ENCODE measurements around the gene CD3D. TPM values are rescaled to one million over a fixed set of nuclear protein-coding genes. Genes with fewer than 3 reads are reported as not detected.
A peak's percentile ranks its signal among the peaks of the same experiment; 100 is the strongest.

Gene CD3D
- total RNA-seq, 1 experiment from 2014 or later = 0.33 TPM

DNA sequence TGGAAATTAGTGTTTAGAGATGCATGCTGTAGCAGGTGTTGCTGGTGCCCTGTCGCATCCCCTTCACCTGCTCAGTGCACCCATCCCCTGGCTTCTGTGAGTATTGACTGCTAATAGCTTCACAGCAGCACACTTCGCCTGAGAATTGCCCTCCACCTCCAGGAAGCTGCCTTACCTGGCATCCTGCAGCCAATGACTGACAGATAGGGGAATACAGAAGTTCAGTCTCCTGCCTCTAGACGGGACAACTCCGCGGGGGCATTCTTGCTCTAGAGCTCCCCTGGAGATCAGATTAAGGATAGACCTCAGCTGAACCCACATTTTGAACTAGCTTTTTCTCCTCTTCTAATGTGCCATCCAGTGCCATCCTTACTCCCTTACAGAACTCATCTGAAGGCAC lies 47.3 kb downstream of the CD3D start:
- DNase-seq (ENCODE audit: low spot score) = no peak

More for the DNA sequence above, 47.3 kb downstream of the CD3D start:
- Mint-ChIP-seq H3K27me3 (ENCODE audit: low read depth) (peaks cover 22% of the 10 kb centered on the region), H3K9me3 (no peaks in the 10 kb centered on the region), H3K36me3 (no peaks in the 10 kb centered on the region), H3K4me1 (peaks cover 7% of the 10 kb centered on the region; the same call in 1 of the 2 replicates), H3K4me3 (no peak overlapping the region), H3K27ac (no peak overlapping the region)
- TF ChIP-seq, protein P1, sequence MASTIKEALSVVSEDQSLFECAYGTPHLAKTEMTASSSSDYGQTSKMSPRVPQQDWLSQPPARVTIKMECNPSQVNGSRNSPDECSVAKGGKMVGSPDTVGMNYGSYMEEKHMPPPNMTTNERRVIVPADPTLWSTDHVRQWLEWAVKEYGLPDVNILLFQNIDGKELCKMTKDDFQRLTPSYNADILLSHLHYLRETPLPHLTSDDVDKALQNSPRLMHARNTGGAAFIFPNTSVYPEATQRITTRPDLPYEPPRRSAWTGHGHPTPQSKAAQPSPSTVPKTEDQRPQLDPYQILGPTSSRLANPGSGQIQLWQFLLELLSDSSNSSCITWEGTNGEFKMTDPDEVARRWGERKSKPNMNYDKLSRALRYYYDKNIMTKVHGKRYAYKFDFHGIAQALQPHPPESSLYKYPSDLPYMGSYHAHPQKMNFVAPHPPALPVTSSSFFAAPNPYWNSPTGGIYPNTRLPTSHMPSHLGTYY (CRISPR knock-in tag; IDR thresholded peaks at IDR 0.05) = no peak
- TF ChIP-seq ELF4 (CRISPR knock-in tag; IDR thresholded peaks at IDR 0.05; ENCODE audit: low read depth) (no peak), ZNF671 (CRISPR knock-in tag; IDR thresholded peaks at IDR 0.05) (no peak), HMGA2 (CRISPR knock-in tag; IDR thresholded peaks at IDR 0.05) (no peak), OVOL2 (CRISPR knock-in tag; IDR thresholded peaks at IDR 0.05; ENCODE audit: borderline replicate concordance) (no peak), ZBTB21 (CRISPR knock-in tag; IDR thresholded peaks at IDR 0.05; ENCODE audit: borderline replicate concordance) (no peak), ESRRA (CRISPR knock-in tag; IDR thresholded peaks at IDR 0.05; ENCODE audit: borderline replicate concordance) (no peak), NR2C2 (CRISPR knock-in tag; IDR thresholded peaks at IDR 0.05) (no peak), SMAD4 (CRISPR knock-in tag; IDR thresholded peaks at IDR 0.05) (no peak), CBFB (CRISPR knock-in tag; IDR thresholded peaks at IDR 0.05; ENCODE audit: low read depth) (no peak), RELA (CRISPR knock-in tag; IDR thresholded peaks at IDR 0.05; ENCODE audit: borderline replicate concordance) (no peak), ATF1 (CRISPR knock-in tag; IDR thresholded peaks at IDR 0.05) (no peak), SOX15 (CRISPR knock-in tag; IDR thresholded peaks at IDR 0.05) (no peak)
- TF ChIP-seq, protein P2, sequence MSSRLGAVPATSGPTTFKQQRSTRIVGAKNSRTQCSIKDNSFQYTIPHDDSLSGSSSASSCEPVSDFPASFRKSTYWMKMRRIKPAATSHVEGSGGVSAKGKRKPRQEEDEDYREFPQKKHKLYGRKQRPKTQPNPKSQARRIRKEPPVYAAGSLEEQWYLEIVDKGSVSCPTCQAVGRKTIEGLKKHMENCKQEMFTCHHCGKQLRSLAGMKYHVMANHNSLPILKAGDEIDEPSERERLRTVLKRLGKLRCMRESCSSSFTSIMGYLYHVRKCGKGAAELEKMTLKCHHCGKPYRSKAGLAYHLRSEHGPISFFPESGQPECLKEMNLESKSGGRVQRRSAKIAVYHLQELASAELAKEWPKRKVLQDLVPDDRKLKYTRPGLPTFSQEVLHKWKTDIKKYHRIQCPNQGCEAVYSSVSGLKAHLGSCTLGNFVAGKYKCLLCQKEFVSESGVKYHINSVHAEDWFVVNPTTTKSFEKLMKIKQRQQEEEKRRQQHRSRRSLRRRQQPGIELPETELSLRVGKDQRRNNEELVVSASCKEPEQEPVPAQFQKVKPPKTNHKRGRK (CRISPR knock-in tag; IDR thresholded peaks at IDR 0.05; ENCODE audit: borderline replicate concordance) = no peak
- TF ChIP-seq, protein P3, sequence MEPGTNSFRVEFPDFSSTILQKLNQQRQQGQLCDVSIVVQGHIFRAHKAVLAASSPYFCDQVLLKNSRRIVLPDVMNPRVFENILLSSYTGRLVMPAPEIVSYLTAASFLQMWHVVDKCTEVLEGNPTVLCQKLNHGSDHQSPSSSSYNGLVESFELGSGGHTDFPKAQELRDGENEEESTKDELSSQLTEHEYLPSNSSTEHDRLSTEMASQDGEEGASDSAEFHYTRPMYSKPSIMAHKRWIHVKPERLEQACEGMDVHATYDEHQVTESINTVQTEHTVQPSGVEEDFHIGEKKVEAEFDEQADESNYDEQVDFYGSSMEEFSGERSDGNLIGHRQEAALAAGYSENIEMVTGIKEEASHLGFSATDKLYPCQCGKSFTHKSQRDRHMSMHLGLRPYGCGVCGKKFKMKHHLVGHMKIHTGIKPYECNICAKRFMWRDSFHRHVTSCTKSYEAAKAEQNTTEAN (CRISPR knock-in tag; IDR thresholded peaks at IDR 0.05) = no peak
- TF ChIP-seq, protein P4, sequence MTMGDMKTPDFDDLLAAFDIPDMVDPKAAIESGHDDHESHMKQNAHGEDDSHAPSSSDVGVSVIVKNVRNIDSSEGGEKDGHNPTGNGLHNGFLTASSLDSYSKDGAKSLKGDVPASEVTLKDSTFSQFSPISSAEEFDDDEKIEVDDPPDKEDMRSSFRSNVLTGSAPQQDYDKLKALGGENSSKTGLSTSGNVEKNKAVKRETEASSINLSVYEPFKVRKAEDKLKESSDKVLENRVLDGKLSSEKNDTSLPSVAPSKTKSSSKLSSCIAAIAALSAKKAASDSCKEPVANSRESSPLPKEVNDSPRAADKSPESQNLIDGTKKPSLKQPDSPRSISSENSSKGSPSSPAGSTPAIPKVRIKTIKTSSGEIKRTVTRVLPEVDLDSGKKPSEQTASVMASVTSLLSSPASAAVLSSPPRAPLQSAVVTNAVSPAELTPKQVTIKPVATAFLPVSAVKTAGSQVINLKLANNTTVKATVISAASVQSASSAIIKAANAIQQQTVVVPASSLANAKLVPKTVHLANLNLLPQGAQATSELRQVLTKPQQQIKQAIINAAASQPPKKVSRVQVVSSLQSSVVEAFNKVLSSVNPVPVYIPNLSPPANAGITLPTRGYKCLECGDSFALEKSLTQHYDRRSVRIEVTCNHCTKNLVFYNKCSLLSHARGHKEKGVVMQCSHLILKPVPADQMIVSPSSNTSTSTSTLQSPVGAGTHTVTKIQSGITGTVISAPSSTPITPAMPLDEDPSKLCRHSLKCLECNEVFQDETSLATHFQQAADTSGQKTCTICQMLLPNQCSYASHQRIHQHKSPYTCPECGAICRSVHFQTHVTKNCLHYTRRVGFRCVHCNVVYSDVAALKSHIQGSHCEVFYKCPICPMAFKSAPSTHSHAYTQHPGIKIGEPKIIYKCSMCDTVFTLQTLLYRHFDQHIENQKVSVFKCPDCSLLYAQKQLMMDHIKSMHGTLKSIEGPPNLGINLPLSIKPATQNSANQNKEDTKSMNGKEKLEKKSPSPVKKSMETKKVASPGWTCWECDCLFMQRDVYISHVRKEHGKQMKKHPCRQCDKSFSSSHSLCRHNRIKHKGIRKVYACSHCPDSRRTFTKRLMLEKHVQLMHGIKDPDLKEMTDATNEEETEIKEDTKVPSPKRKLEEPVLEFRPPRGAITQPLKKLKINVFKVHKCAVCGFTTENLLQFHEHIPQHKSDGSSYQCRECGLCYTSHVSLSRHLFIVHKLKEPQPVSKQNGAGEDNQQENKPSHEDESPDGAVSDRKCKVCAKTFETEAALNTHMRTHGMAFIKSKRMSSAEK (CRISPR knock-in tag; IDR thresholded peaks at IDR 0.05; ENCODE audit: borderline replicate concordance) = no peak
- TF ChIP-seq, protein P5, sequence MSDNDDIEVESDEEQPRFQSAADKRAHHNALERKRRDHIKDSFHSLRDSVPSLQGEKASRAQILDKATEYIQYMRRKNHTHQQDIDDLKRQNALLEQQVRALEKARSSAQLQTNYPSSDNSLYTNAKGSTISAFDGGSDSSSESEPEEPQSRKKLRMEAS (CRISPR knock-in tag; IDR thresholded peaks at IDR 0.05) = no peak
- TF ChIP-seq, protein P6, sequence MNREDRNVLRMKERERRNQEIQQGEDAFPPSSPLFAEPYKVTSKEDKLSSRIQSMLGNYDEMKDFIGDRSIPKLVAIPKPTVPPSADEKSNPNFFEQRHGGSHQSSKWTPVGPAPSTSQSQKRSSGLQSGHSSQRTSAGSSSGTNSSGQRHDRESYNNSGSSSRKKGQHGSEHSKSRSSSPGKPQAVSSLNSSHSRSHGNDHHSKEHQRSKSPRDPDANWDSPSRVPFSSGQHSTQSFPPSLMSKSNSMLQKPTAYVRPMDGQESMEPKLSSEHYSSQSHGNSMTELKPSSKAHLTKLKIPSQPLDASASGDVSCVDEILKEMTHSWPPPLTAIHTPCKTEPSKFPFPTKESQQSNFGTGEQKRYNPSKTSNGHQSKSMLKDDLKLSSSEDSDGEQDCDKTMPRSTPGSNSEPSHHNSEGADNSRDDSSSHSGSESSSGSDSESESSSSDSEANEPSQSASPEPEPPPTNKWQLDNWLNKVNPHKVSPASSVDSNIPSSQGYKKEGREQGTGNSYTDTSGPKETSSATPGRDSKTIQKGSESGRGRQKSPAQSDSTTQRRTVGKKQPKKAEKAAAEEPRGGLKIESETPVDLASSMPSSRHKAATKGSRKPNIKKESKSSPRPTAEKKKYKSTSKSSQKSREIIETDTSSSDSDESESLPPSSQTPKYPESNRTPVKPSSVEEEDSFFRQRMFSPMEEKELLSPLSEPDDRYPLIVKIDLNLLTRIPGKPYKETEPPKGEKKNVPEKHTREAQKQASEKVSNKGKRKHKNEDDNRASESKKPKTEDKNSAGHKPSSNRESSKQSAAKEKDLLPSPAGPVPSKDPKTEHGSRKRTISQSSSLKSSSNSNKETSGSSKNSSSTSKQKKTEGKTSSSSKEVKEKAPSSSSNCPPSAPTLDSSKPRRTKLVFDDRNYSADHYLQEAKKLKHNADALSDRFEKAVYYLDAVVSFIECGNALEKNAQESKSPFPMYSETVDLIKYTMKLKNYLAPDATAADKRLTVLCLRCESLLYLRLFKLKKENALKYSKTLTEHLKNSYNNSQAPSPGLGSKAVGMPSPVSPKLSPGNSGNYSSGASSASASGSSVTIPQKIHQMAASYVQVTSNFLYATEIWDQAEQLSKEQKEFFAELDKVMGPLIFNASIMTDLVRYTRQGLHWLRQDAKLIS (CRISPR knock-in tag; IDR thresholded peaks at IDR 0.05; ENCODE audit: borderline replicate concordance) = no peak
- POLR2A ChIA-PET = no interaction called here
- CTCF ChIA-PET = interaction anchor here (0.6 to 2.1 kb wide), 46 partner anchors 8 to 1157 kb away, joined by 3 to 41 read pairs (median 4); partner anchors contain the start of genes CD3E, MPZL2, MPZL3 and SCN4B
- ATAC-seq = peak; percentile 63
